NCI-H69 (cell line): ENCODE results near the gene CANX.

Experiments used
- DNase-seq: peaks from one replicate; lab custom pipeline; 2025; lab: John Stamatoyannopoulos, UW

Gene CANX

DNA sequence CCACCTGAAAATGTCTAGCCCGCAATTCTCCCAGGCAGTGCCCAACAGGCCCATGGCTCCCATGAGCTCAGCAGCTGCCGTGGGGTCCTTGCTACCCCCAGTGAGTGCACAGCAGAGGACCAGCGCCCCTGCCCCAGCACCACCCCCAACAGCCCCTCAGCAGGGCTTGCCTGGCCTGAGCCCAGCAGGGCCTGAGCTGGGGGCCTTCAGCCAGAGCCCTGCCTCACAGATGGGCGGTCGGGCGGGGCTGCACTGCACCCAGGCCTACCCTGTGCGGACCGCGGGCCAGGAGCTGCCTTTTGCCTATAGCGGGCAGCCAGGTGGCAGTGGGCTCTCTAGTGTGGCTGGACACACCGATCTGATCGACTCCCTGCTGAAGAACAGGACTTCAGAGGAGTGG is 75.7 kb downstream of the CANX start:
- no peak for DNase-seq

DNA sequence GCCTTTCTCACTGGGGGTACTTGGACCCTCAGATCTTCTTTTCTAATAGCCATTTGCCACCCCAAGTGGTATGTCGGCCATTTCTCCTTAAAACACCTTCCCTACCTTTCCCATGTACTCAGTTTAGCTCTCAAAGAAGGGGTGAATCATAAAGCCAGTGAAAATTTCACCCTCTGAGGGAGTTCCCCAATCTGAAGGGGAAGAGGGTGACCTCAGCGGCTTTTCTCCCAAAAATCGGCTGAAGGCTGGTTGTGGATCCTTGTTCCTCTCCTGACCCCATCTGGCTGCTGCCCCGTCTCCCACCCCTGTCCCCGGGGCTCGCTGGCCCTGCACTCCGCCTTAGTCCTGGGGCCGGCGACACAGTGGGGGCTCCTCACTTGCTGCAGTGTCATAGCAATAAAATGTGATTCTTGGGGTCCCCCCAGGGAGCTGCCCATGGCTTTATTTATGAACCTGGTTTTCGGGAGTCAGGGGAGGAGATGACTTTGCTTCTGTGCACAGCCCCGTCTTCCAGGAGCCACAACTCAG is 77.7 kb downstream of the CANX start:
- DNase-seq: no peak

DNA sequence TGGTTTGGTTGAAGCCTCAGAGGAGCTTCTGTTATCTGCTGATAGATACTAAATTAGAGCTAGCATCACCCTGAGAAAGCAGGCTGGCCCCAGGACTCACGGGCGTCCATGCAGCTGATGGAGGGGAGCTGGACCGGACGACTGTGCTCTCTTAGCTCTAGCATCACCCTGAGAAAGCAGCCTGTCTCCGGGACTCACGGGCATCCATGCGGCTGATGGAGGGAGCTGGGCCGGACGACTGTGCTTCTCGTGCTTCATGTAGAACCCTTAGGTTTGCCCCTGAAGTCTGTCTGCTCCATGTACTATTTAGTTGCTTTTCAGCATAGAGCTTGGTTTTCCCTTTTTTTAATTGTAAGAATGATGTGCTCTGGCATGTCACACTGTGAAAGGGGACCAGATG is 78.7 kb downstream of the CANX start:
- DNase-seq: no peak

DNA sequence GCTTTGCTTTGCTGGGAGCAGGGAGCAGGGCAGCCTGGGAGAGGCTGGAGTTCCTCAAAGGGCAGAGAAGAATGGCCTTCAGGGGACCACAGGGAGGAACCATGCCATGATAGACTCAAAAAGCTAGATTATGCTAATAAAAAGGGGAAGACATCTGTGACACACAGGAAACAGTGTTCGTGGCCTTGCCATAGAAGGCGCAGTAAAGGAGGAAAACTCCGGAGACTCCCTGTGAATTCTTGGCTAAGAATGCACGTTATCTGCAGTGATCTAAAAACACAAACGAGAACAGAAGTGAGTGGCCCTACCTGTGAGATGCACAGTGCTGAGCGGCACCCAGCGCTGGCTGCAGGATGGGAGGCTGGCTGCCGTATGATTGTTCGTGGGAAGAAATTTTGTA is 79.1 kb downstream of the CANX start:
- no peak for DNase-seq

DNA sequence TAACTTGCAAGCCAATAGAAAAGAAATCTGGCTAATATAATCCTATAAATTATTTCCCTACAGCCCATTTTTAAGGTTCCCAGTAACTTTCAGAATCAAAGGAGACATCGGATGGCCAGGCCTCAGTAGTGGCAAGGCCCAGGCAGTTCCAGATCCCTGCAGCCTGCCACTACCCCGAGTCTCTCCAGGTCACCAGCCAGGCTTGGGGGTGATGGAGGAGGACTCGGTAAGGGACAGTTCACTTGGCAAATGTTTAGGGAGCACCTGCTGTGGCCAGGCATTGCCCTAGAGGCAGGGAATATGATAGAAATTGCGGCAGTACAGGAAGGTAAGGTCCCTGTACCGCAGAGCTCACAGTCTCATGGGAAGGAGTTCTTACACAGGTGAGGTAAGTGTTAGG is 79.8 kb downstream of the CANX start:
- DNase-seq: no peak

DNA sequence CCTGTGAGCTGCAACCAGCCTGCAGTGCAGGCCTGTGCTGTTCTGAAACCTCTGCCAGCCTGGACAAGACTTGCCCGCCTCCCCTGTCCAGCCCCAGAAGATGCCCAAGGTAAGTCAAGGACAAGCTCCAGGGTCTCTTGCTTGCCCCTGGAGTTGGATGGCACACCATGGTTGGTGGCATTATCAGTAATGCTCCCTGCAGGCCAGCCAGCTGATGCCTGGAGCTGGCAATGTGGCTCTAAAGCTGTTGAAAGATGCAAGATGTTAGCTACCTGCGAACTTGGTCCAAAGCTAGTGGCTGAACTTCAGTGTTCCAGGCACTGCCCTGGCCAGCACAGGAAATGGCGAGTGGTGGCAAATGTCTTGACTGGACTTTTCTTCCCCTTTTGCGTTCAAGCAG is 81.1 kb downstream of the CANX start:
- DNase-seq: no peak

DNA sequence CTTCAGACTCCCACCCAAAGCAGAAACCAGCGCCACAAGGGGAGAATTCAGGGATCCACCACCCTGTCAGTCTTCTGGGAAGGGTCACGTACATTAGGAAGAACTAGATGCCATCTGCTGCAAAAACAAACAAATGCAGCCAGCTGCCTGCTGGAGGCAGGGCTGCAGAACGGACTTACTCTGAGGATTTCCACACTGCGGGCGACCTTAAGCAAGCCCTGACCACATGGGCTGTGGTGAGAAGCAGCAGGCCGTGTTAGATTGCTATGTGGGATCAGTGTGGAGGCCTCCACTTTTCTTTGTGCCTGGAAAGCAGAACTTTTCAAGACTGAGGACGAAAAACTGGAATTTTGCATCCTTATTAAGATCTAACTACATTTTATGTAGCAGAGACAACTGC is 81.6 kb downstream of the CANX start:
- DNase-seq: no peak
